Measurements from ENCODE around the gene GSN. TPM values are rescaled to one million over a fixed set of nuclear protein-coding genes. Genes with fewer than 3 reads are reported as not detected.

GSN gene
- total and polyA plus RNA-seq, 2 of the 13 experiments (the other 11 are each of a cell fraction or from before 2014, with no cell fraction given): 294 to 307 TPM

GRCh38 chr9:121286973-121287741 lies 19.2 kb downstream of the GSN start:
- H2AFZ ChIP-seq (ENCODE audit: low read length): no peak overlapping the region
- in situ Hi-C loops (cut with HindIII; ENCODE audit: extremely low pct_ligation_motif_present, low pct_unique_long_range_greater_than_20kb) (no loop called here), intact Hi-C loops (cut with micrococcal nuclease; ENCODE audit: unreplicated experiment) (loop anchor here (1.0 to 5.0 kb wide), 2 partner anchors 11 to 35 kb away; no protein-coding TSS in a partner anchor)
- ChIA-PET CTCF (ENCODE audit: low intra/inter-chr PET ratio, low total read pairs) (interaction anchor here (2.0 kb wide), 1 partner anchor 33 kb away, joined by 12 read pairs; no protein-coding TSS in a partner anchor), POLR2A (interaction anchor here (0.6 to 11.2 kb wide), 11 partner anchors 9 to 86 kb away, joined by 3 to 398 read pairs (median 6); partner anchors contain the start of genes GSN and RAB14)
- FAIRE-seq (peak; percentile 57), DNase-seq (ENCODE audit: low spot score) (peak; percentile 86), ATAC-seq (peak; percentile 72)
- no peaks in the 10 kb centered on the region for H4K20me1 ChIP-seq (ENCODE audit: insufficient read depth, low read length)
- no peaks in the 10 kb centered on the region for H3K36me3 ChIP-seq (replicated peaks in 1 of 2; ENCODE audit: control insufficient read depth in 1 of 2, insufficient read depth in 2 of 2, low read length in 2 of 2)
- H3K79me2 ChIP-seq (ENCODE audit: insufficient read depth, low read length): no peaks in the 10 kb centered on the region
- H3K9ac ChIP-seq (ENCODE audit: insufficient read depth, low read depth, low read length): peak overlapping the region; percentile 76
- H3K27ac ChIP-seq (ENCODE audit: extremely low read length, insufficient read depth, low read length): peak overlapping the region; percentile 89
- WGBS (ENCODE audit: low lambda C conversion rate): 5% methylated on average over 11 of the region's 13 CpGs
- H3K4me1 ChIP-seq (ENCODE audit: insufficient read depth, low read length): peaks cover 88% of the 10 kb centered on the region
- no TSS peak for BruUV-seq (replicated peaks)
- peak overlapping the region; percentile 92 for H3K4me2 ChIP-seq (ENCODE audit: low read depth, low read length)
- H3K4me3 ChIP-seq (replicated peaks in 1 of 3; ENCODE audit: insufficient read depth in 1 of 3, low read depth in 2 of 3, low read length in 3 of 3): peak overlapping the region; percentile 32 to 58 (median 33); a peak in 4 of 6 replicates
- H3K27me3 ChIP-seq (ENCODE audit: control insufficient read depth in 1 of 2, insufficient read depth in 2 of 2, low read length in 2 of 2): no peaks in the 10 kb centered on the region
- H3K9me3 ChIP-seq (ENCODE audit: low read length): no peaks in the 10 kb centered on the region
- no peak for TF ChIP-seq ONECUT2 (CRISPR knock-in tag; IDR thresholded peaks at IDR 0.05)
- no peak for TF ChIP-seq ZNF570 (CRISPR knock-in tag; IDR thresholded peaks at IDR 0.05; ENCODE audit: borderline replicate concordance)
- TF ChIP-seq SRSF1 (optimal IDR thresholded peaks at IDR 0.05; ENCODE audit: low read depth, low read length): no peak
- no peak for TF ChIP-seq KLF12 (CRISPR knock-in tag; IDR thresholded peaks at IDR 0.05; ENCODE audit: borderline replicate concordance)
- TF ChIP-seq HCFC1 (IDR thresholded peaks at IDR 0.05; ENCODE audit: low read depth, low read length): no peak
- TF ChIP-seq ZNF646 (CRISPR knock-in tag; IDR thresholded peaks at IDR 0.05): no peak
- no peak for TF ChIP-seq ZNF12 (CRISPR knock-in tag; IDR thresholded peaks at IDR 0.05)
- TF ChIP-seq FOXO1 (CRISPR knock-in tag; IDR thresholded peaks at IDR 0.05): peak; percentile 50; the same call in 1 of the 2 replicates
- 0 out of 2 replicates have a peak, but pooled peaks have one; percentile 25 for TF ChIP-seq TFDP1 (CRISPR knock-in tag; IDR thresholded peaks at IDR 0.05; ENCODE audit: borderline replicate concordance)
- TF ChIP-seq ERF (CRISPR knock-in tag; IDR thresholded peaks at IDR 0.05): no peak
- no peak for TF ChIP-seq EED (CRISPR knock-in tag; IDR thresholded peaks at IDR 0.05)
- no peak for TF ChIP-seq RFX1 (IDR thresholded peaks at IDR 0.05)
- no peak for TF ChIP-seq ZNF382 (CRISPR knock-in tag; IDR thresholded peaks at IDR 0.05; ENCODE audit: borderline replicate concordance)
- no peak for TF ChIP-seq ZNF777 (CRISPR knock-in tag; IDR thresholded peaks at IDR 0.05)
- TF ChIP-seq PAWR (CRISPR knock-in tag; IDR thresholded peaks at IDR 0.05; ENCODE audit: borderline replicate concordance): no peak
- no peak; the same call in none of the 2 replicates for TF ChIP-seq HDAC2 (CRISPR knock-in tag; IDR thresholded peaks at IDR 0.05)
- TF ChIP-seq NFATC3 (CRISPR knock-in tag; IDR thresholded peaks at IDR 0.05): no peak
- no peak for TF ChIP-seq DR1 (CRISPR knock-in tag; IDR thresholded peaks at IDR 0.05)

All from HepG2 (cell line).